ENCODE data around the gene IGDCC3.

IGDCC3 gene

DNA sequence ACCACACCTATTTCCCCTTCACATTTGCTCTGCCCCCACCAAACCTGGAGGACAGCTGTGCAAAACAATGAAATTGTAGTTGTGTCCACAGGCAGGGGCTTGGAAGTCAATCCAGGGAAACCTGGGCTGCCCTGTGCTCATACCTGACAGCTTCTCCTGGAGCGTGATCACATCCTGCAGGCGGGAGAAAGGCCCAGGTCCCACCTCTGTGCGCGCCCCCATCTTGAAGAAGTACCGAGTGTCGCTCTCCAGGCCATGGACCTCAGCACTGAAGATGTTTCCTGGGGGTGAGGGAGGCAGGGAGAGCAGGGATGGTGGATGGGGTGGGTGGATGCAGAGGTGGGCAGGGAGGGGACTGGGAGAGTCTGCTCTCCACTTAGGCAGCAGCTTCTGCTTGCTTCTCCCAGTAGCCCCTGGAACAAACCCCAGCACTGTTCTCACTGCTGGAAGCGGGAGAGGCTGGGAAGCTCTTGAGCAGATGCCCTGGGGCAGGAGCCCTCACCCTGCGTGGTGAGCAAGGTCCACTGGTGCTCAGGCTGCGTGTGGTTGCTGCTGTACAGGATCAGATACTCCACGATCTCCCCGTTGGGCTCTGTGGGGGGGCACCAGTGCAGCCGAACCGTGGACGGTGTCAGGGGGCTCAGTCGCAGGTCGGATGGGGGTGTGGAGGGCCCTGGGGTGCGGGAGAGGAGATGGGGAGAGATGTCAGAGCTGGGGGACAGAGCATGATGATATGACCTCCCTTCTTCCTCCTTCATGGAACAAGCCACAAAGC is 10.7 kb upstream of the IGDCC3 start:
- DNase-seq (ENCODE audit: low read depth, low spot score), result no peak

DNA sequence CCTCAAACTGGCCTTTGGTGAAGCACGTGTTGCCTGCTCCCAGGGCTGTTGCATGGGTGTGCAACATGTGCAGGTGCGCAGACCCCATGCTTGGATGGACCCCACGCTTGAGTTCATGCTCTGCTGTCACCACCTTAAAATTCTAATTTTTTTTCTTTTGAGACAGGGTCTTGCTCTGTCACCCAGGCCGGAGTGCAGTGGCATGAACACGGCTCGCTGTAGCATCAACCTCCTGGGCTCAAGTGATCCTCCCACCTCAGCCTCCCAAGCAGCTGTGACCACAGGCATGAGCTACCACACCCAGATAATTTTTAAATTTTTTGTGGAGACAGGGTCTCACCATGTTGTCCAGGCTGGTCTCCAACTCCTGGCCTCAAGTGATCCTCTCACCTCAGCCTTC is 9.1 kb upstream of the IGDCC3 start:
- no peak for DNase-seq (ENCODE audit: low read depth, low spot score)

DNA sequence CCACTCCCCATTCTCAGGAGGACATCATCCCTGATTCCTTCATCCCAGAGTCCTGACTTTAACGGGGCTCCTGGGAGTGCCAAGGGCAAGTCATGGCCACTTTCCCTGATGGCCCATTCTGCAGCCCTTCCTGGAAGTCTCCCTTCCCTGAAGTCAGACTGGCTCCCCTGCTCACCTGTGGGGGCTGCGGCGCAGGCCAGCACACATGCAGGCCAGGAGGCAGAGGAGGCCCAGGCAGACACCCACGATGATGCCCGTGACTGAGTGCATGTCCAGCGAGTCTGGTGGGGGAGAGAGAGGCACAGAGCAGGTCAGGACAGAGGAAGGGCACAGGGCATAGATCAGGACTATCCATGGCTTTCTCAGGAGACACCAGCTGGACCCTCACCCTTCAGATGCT is 8.6 kb upstream of the IGDCC3 start:
- DNase-seq (ENCODE audit: low read depth, low spot score), result no peak

GRCh38 chr15:65385870-65386258 is 8.1 kb upstream of the IGDCC3 start:
- no peak for DNase-seq (ENCODE audit: low read depth, low spot score)

DNA sequence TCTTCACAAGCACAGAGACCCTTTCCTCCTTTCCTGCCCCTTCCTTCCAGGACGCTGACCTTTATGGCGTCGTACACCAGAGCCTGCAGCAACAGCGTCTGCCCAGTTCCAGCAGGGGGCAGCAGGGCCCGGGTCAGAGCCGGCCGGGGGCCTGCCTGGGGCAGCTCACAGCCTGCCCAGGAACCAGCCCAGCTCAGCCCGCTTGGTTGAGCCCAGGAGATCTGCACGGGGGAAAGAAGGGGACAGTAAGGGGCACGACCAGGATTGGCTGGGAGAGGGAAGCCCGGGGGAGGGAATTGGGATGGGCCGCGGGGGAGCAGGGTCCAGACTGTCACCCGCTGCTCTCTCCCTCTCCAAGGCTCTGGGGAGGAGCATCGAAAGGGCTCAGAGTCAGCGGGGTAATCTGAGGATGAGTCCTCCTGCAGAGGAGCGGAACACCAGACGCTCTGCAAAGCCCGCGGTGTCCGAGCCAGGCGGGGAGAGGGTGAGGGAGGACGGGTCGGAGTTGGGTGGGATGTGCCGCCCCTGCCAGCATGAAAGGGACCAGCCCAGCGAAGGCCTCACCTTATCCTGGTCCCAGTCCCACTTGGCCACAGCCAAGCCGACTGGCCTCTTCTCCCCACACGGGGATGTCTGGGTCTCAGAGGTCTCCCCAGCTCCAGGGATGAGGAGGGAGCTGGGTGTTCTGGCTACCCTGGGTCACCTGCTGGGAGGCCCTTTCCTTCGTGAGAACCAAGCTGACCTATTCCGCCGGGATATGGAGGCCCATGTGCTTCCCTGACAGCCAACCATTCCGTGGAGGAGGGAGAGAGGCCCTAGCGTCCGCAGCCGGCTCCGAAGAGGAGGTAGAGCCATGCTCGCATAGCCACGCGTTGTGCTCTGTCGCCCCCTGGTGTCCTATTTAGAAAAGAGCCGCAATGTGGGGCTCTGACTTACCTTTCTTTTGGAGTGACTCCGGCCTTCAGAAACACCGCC is 7.4 kb upstream of the IGDCC3 start:
- peak; percentile 59 for DNase-seq (ENCODE audit: low read depth, low spot score)

DNA sequence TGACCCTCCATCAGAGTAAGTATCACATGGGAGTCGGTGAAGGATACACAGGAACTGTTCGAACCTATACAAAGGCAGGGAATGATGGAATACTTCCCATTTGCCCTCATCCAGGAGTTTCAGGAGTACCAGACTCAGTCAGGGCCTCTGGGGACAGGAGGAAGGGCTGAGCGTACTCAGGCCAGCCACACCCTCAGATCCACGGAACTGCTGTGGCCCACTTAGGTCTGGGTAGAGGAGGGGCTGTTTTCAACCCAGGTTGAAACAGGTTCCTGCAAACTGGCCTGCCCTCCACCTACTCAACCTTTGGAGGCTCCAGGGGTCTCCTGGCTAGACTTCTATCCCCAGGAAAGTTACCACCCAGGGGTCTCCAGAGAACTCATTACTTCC is 6.7 kb upstream of the IGDCC3 start:
- DNase-seq (ENCODE audit: low read depth, low spot score), result no peak

DNA sequence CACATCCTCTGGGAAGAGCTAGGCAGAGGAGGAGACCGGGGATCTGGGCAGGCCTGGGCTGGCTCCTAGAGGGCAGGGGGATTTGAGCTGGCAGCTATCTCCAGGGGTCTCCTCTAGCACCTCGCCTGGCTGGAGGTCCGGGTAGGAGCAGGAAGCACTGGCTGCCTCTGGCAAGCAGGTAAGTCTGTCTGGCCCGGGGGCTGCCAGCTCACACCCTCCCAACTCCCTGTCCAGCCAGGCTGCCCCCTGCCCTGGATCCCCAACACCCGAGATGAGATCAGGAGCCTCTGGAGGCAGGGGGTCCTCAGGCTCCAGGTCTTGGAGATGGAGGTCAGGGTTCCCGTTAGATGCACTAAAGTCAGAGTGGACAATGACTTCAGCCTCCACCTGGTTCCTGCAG is 6.2 kb upstream of the IGDCC3 start:
- no peak for DNase-seq (ENCODE audit: low read depth, low spot score)

DNA sequence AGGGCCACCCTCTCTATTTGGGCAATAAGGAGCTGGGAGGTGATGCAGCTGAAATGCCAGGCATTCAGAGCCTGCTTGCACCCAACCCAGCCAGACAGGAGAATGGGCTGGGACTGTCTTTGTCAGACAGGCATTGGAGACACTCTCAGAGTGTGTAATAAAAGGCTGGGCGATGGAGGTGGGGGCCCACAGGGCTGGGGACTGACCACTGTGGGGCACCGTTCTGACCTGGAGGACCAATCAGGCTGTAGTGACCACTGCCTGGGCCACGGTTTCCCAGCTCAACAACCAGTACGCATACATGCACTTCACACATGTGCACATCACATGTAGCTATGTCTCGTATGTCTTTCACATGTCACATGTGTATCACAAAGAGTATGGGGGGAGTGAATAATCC is 5.7 kb upstream of the IGDCC3 start:
- no peak for DNase-seq (ENCODE audit: low read depth, low spot score)

DNA sequence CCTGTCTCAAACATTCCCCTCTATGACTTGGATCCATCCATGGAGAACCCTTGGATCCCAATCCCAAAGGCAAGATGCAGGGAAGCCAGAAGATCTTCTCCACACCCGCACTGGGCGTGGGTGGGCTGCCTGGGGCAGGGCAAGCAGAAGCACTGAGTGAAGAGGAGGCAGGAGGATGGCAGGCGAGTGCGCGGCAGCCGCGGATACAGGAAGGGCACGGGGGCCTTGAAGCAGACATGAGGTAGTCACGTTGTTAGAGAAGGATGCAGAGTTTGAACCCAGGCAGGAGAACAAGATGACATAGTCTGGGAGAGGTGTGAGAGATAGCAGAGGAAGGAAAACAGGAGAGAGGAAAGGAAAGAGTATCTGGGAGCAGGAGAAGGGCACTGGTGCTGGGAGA is 5.1 kb upstream of the IGDCC3 start:
- DNase-seq (ENCODE audit: low read depth, low spot score), result no peak

- DNase-seq (ENCODE audit: low read depth, low spot score), result no peak
Observed at GRCh38 chr15:65382146-65382491, 4.3 kb upstream of the IGDCC3 start.

DNA sequence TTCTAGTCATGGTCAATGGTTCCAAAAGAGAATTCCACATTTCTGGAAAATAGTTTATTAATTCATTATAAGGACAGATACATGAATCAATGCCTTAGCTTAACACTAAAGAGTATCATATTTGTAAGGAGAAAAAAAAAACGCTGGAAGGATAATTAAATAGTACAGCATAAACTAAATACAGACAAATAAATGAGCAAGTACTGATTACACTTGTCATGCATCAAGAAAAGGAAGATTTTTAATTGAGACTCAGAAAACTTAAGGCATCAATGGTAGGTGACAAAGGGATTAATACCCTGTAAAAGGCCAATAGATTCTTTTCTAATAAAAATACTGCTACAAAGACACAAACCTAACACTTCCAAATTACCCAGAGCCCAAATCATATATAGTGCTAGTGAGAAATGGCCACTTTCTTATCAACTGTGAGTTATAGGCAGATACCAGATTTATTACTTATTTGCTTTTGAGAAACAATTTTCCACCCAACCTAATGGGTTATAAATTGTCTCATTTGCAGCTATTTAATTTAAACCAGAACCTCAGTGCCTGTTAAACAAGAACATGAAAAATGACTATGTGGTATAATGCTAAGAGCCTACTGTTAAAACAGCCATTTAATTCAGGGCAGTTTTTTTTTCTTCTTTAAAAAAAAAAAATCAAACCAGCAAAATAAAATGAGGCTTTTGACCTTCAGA is 3.8 kb upstream of the IGDCC3 start:
- DNase-seq (ENCODE audit: low read depth, low spot score), result no peak

DNA sequence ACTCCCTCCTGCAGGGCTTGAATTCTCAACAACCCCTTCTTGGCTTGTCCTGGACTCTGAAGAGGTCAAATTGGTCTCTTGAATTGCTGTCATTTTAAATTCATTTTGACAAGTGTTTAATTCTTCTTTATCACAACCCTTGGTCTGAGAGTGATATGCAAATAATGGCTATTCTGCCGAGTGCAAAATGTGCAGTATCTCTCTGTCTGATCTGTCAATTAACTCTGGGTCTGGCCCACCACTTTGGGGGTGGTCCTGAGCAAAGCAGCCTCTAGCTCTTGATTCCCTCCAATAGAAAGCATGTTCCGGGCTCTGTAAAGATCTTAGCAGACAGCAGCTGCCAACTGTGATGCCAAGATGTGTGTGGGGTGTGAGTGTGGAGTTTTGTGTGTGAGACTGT is 2.2 kb upstream of the IGDCC3 start:
- no peak for DNase-seq (ENCODE audit: low read depth, low spot score)

DNA sequence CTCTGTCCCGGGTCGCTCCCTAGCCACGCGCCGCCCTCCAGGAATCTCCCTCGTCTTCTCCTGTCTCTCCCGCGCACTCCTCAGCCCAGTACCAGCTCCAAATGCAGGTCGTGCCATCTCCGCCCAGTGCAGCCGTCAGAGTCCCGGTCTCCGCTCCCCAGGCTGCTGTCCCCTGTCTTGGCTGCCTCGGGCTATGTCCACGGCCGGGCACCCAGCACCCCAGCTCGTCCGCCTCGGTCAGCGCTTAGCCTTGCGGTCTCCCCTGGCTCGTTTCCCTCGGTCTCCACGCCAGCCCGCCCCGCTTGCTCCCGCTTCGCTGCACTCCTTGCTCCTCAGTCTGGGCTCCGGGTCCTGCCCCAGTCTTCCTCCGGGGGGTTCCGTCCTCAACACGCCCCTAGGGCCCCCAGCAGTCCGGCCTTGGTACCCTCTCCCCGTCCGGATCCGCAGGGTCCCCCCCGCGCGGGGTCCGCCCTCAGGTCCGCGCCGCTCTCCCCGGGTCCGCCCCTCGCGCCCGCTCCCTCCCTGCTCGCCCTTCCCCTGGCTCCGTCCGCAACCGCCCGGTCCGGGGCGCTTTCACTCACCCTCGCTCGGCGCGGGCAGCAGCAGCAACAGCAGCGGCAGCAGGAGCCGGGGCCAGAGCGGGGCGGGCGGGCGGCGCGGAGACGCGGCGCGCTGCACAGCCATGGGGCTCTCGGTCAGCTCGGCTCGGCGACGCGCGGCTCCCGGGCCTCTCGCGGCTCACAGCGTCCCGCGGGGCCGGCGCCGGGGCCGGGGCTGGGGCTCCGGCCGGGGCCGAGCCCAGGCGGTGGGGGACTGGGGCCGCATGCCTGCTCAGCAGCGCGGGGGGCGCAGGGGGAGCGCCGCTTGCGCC is 462 bp downstream of the IGDCC3 start:
- no peak for DNase-seq (ENCODE audit: low read depth, low spot score)

DNA sequence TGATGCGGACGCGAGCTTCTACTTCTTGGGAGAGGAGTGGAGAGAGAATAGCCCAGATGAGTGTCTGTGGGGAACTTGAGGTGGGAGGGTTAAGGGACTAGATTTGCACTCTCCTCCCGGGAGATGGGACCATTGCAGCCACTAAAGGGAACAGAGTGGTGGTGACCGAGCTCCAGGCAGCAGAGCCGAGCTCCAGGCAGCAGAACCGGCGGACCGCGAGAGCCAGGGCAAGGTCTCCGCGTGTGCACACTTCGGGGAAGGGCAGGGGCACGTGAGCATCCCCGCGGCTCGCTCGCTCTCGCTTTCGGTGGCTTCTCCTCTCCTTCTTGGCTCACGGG is 1.1 kb downstream of the IGDCC3 start:
- no peak for DNase-seq (ENCODE audit: low read depth, low spot score)

GRCh38 chr15:65375871-65376607 is 1.8 kb downstream of the IGDCC3 start:
- no peak for DNase-seq (ENCODE audit: low read depth, low spot score)

- no peak for DNase-seq (ENCODE audit: low read depth, low spot score)
Observed at GRCh38 chr15:65374821-65375401, 2.9 kb downstream of the IGDCC3 start.

GRCh38 chr15:65374334-65374733 is 3.5 kb downstream of the IGDCC3 start:
- DNase-seq (ENCODE audit: low read depth, low spot score), result no peak

DNA sequence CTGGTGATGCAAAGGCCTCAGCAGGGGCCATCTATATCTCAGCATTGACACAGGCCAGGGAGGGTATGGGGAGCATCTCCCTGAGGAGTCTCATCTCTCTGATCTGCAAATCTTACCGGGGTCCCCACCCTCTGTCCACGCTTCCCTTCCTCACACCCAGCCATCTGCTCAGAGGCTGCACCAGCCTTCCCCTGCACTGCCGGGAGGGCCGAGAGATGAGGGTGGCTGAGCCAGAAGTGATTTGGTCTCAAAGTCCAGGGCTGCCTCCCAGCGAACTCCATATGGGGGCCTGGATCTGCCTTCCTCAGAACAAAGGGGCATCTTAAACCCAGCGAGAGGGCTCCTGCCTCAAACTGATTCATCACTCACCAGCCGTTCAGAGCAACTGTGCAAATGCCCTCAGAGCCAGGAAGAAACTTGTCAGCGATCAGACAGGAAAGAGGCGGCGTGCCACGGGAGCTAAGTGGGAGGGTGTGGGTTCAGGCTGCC is 4.6 kb downstream of the IGDCC3 start:
- DNase-seq (ENCODE audit: low read depth, low spot score), result no peak

DNA sequence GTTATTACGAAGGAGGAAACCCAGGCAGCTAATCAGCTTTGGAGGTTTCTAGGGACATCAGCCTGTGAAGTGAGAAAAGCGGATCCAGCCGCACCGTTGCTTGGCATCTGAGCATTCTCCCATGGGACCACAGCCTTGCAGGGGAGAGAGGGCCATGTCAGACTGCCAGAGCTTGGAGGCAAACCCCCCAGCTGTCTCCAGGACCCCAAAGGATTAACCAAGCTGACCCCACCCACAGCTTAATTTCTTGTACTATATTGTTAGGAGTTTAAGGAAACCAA is 5.1 kb downstream of the IGDCC3 start:
- no peak for DNase-seq (ENCODE audit: low read depth, low spot score)

- no peak for DNase-seq (ENCODE audit: low read depth, low spot score)
Observed at GRCh38 chr15:65371976-65372786, 5.6 kb downstream of the IGDCC3 start.
